ENCODE data around the gene SOAT1.

- no peak for TF ChIP-seq PKNOX1 (IDR thresholded peaks at IDR 0.05)
- TF ChIP-seq BHLHE40 (IDR thresholded peaks at IDR 0.05; ENCODE audit: borderline replicate concordance): no peak
Observed at GRCh38 chr1:179313004-179313403, 19.4 kb downstream of the SOAT1 start.

Measured in HEK293T (cell line).